Suprapubic skin (tissue), 4 donors: ENCODE data around the gene MAJIN.

ENCODE experiments used
- CTCF ChIP-seq, 2 donors: fragments of 200-600 bp in 1 of 2; fragments of 450-650 bp in 1 of 2; sonication (generic) in 1 of 2; IDR thresholded peaks; one replicate each; pipeline ENCODE4 v1.5.1; 2016 to 2019; ENCODE audit warnings: antibody characterized with exemption in 2 of 2, mild to moderate bottlenecking in 1 of 2, moderate library complexity in 1 of 2
- EP300 ChIP-seq: sonication (generic); formaldehyde crosslinking; IDR thresholded peaks from one replicate; pipeline ENCODE4 v1.6.1; 2017; ENCODE audit warnings: antibody characterized with exemption
- POLR2A ChIP-seq, 2 donors: fragments of 450-650 bp; IDR thresholded peaks; one replicate each; pipeline ENCODE4 v1.6.1; 2017; ENCODE audit warnings: antibody characterized with exemption in 2 of 2, mild to moderate bottlenecking in 2 of 2, moderate library complexity in 2 of 2
- POLR2AphosphoS5 ChIP-seq, 3 donors: sonication (generic); formaldehyde crosslinking; IDR thresholded peaks; one replicate each; pipeline ENCODE4 v1.6.1; 2017; ENCODE audit warnings: antibody characterized with exemption in 3 of 3

DNA sequence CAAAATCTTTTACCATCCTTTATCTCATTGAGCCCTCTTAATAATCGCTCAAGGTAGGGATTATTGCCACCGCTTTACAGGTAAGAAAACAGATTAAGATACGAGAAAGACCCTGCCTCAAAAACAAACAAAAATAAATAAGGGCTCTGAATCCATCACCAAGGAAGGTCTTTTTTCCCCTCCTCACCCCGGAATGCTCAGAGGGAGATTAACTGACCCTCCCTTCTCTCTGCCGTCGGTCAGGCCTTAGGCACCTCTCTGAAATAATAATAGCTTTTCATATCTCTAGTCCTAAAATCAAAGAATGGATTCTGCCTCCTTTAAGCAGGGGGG, 54.3 kb downstream of the MAJIN start:
- no peak for TF ChIP-seq CTCF (IDR thresholded peaks at IDR 0.05)
- TF ChIP-seq POLR2A (IDR thresholded peaks at IDR 0.05) = no peak
- no peak for TF ChIP-seq POLR2AphosphoS5 (IDR thresholded peaks at IDR 0.05)
- no peak for TF ChIP-seq EP300
